Measurements from ENCODE around the gene CHST14.

DNA sequence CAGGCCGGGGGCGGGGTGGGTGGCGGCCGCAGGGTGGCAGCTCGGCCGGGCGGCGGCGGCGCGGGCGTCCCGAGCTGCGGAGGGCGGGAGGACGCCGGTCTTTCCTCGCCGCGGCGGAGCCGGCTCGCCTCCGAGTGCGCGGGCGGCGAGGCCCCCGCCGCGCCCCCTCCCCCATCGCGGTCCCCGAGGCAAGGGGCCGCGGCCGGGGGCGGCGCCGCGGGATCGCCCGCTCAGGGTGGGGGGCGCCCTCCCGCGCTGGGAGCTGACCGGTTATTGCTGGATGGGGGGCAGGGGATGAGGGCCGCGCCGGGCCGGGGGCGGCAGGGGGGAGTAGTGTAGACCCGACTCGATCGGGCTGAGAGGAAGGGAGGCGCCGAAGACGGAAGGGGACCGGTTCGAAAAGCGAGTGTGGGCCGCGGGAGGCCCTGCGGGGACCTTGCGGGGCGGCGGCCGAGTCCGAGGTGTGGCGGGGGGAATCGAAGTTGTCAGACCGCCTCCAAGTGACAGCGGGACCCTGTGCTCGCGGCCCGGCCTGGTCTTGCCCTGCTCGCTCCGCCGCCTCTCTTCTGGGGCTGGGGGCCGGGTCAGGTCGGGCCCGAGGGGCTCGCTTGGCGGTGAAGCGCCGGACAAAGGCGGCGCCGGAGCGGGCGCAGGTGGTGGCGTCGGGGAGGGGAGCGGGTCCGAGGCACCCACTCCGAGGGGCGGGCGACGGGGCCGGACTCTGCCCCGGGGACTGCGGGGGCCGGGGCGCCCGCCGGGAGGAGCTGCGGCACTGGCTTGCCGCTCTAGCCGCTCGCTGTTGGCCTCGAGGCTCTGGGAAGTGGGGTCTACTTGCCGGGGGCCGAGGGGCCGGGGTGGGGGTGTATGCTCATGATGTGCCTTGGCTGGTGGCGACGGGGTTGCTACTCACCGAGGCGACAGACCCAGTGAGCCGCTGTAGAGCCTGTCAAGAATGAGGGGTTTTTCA, 28.9 kb upstream of the CHST14 start:
- no peak for TF ChIP-seq CTCF (IDR thresholded peaks at IDR 0.05)
- no peak for TF ChIP-seq ZFX (IDR thresholded peaks at IDR 0.05; ENCODE audit: borderline replicate concordance)

All from 22Rv1 (cell line).